Measurements from ENCODE around the gene MLST8.
"Not testable (repeated sequence)": the region's sequence is repeated elsewhere in the genome, so short reads cannot be mapped to it uniquely, and the experiment has no call there.

Gene MLST8

DNA sequence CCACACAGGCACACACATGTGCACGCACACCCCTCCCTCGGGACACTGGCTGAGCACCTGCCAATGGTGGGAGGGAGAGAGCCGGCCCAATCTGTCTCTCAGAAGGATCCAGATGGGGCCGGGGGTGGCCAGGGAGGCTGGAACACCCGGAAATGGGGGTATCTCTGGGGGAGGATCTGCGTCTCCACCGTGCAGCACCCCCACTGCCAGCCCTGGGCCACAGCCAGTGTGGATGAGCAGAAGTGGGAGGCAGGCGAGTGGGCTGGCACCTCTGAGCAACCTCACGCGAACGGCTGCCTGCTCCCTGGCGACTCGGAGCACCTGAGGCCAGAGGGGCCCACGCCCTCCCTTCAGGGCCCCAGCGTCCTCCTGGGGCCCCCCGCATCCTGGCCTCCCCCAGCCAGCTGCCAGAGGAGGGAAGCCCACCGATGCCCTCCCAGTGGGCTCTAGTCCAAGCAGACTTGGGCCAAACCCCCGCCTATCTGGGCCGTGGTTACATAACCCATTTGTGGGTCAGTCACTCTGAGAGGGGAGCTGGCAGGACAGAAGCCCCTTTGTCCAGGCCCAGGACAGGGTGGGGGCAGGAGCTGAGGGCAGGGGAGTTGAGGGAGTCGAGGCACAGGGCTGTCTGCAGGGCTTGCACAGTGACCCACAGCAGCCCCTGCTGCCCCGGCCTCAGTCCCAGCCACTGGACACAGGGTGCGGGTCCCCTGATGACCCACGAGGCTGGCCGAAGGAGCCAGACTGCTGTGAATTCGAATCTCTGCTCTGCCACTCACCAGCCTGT is 14.4 kb upstream of the MLST8 start:
- DNase-seq, result no peak

DNA sequence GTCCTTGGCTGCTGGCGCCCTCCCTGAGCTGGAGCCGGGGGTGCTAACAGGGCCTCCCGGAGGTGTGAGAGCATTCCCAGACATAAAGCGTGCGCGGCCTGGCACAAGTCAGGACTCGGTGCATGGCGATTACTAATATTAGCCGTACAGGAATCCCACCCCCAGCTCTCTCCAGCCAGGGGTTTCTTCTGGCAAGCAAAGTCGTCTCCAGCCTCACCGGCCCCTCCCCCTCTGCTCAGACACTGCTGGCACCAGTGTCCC is 13.9 kb upstream of the MLST8 start:
- no peak for DNase-seq

DNA sequence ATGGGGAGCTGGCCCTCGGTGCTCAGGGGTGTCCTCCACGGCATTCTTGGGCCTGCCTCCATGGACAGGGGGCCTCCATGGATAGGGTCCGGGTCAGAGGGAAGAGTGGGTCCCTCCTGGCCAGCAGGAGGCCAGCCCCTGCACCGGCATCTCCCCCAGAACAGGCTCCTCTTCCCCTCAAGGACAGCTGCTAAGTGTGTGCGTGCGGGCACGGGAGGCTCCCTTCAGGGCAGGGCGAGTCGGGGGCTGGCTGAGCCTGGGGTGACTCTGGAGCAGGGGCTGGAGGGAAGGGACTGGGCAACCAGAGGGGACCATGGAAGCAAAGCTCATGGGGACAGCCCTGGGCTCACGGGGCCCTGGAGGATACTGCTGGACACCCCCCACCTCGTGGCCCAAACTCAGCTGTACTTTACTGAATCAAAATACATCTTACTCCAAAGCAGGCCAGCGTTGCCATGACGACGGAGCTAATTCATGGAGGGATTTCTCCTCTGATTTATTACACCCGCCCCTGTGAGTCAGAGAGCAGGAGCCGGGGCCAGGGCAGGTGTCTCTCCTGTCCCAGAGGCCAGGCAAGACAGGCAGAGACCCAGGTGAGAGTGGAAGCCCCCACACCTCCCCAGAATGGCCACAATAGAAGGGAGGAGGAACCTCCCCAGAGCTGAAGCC is 11.0 kb upstream of the MLST8 start:
- no peak for DNase-seq

DNA sequence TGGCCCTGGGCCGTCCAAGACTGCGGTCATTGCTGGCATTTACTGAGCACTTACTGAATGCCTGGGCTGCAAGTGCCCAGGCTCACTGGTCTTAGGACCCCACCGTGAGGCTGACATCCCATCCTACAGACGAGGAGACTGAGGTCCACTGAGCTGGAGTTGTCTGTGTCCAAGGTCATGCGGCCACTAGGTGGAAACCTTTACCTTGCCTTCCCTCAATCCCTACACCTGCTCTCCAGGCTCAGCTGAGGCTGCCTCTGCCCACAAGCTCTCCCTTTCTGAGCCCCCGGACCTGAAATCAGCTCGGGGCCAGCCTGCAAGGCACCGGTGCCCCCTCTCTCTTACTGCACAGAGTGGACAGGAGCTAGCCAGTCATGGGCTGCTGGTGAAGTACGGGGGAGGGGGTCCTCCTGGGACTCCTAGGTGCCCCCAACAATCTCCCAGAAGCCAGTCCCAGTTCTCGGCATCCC is 10.4 kb upstream of the MLST8 start:
- peak; percentile 47 for DNase-seq

DNA sequence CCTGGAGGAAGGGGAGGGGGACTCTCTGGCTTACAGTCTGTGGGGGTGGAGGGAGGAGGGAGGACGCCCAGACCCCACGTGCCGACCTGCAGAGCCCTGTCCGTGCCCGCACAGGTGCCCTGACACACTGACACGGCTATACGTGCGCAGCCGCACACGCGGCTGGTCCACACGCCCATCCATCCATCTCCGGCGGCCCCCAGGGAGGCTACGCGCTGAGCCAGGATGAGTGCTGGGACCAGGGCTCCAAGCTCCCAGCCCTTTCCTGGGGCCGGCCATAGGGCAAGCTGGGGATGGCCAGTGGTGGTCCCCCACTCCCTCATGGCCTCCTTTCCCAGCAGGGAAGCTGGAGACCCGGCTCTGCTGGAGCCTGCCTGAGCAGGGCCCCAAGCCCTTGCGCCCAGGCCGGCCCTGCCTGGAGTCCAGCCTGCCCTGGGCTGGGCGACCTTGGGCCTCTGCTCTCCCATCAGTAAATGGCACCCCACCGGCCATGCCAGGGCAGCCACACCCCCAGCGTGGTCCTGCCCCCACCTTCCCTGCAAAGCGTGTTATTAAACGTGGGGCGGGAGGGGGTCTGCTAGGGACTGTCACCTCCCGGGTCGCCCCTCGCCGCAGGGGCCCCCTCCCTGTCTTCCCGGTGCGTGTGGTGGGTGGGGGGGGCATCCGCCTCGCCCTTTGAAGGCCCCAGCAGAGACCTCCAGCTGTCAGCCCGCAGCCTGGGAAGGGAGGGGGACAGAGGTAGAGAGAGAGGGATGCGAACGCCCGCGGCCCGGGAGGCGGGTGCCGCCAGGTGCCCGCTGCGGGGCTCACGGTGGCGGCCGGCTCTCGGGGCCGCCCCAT is 9.7 kb upstream of the MLST8 start:
- DNase-seq, result no peak

DNA sequence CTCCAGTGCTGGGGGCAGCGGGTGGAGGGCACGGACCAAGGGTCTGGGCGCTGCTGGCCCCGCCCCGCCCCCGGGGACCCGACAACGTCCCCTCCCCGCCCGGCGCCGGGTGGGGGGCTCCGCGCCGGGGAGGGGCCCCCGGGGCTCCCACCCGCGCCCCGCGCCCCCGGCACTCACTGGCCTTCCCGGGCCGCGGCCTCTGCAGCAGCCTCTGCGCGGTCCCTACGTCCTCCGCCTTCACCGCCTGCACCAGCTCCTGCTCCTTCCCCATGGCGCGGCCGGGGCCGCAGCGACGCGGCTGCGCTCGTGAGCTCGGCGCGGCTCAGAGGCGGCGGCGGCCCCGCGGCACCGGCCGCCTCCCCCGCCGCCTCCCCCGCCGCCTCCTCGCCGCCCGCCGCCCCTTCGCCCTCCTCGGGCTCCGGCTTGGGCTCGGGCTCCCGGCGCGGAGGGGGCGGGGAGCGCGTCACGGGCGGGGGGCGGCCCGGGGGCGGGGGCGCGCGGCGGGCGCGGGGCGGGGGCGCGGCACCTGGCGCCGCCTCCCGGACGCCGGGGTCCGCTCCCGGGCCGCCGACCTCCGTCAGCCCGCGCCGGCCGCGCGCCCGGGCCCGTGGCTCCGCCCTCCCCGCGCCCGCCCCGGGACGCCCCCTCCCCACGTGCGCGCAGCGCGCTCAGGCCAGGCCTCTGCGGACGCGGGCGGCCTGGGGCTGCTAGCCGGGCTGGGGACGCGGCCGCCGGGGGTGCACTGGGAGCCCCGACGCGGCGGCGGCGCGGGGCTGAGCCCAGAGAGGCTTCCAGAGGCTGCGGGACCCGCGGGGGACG is 8.9 kb upstream of the MLST8 start, which contains the start of gene CASKIN1:
TSS of gene CASKIN1 (minus strand) at position 444 of the 819 bp plus-strand sequence. CDS start at position 271, 173 bp downstream.
- no peak for DNase-seq

DNA sequence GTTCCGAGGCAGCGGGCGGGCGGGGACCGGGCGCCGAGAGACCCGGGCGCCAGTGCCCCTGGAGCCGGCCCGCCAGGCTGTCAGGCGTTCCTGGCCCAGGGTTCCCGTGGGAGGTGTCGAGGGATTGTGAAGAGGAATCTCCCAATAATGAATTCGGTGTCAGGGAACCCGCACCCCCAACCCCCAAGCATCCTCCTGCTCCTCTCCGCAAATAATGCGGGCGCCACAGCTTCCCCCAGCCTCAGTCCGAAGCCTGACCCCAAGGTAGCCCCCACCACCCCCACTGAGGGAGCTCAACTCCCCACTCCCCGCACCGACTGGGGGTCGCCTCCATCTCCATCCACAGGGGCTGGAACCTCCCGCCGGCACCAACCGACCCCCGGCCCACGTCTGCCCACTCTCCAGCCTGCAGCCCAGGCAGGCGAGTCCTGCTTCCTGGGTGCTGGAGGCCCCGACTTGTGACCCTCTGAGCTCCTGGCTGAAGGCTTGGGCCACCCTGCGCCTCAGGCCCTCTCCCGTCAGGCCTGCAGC is 8.2 kb upstream of the MLST8 start:
- no peak for DNase-seq

DNA sequence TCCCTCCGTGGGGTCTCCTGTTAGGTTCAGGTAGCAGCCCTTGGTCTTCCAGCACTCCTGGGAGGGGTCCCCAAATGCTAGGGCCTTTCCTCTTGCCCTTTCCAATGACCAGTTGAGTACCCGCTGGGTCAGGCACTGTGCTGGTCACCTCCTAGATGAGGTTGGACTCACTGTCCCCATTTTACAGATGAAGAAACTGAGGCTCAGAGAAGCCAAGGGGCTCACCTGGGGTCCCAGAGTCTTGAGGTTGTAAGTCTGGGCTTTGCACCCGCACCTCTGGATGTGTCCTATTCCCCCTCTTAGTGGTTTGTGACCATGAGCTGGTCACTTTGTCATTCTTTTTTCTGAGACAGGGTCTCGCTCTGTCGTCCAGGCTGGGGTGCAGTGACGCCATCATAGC is 7.5 kb upstream of the MLST8 start:
- DNase-seq, result no peak

DNA sequence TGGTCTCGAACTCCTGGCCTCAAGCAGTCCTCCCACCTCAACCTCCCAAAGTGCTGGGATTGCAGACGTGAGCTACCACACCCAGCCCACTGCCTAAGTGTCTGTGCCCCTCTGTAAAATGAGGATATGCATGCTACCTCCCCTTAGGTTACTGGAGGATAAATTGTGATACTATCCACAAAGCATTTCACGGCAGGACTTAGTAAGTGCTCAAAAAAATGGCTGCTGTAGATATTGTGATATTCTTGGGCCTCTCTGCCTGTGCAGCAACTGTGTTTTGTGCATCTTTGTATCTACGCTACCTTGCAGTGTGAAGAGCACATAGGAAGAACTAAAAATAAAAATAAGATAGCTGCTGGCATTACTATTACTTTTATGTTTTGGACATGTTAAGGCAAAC is 7.0 kb upstream of the MLST8 start:
- DNase-seq, result no peak

DNA sequence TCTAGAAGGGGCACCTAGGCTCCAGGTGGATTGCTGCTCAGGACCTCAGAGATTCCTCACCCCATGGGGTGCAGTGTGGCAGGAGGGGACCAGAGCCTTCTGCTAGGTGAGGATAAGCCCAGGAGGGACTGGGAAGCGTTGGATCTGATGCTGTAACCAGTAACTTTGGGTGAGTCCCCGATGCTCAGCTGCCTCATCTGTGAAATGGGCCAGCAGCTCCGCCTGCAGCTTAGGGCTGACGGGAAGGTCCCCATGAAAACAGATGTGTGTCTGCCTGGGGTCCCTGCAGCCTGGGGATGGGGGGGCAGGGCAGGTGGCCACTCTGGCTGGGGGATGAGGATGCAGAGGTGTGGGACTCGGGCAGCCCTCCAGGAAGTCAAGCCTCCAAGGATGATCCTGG is 6.2 kb upstream of the MLST8 start:
- DNase-seq, result no peak

DNA sequence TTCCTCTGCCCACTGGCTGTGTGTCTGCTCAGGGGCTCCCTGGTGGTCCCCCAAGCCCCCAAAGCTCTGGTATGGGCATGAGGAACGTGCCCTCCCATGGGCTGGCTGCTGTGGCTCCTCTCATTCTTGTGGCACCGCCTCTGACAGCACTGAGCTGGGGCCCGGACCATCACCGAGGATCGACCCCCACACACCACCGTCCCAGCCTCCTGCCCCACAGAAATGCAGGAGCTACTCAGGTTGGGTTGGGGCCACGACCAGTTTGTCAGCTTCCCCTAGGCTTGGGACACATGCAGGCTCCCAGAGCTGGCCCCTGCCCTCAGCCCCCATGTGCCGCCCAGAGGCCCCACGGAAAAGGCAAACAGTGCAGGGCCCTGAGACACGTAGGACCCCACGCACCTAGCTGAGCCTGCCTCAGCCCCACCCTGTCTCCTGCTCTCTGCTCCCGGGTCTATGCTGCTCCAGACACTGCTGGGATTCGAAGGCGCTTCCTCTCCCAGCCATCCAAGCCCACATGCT is 5.6 kb upstream of the MLST8 start:
- no peak for DNase-seq

DNA sequence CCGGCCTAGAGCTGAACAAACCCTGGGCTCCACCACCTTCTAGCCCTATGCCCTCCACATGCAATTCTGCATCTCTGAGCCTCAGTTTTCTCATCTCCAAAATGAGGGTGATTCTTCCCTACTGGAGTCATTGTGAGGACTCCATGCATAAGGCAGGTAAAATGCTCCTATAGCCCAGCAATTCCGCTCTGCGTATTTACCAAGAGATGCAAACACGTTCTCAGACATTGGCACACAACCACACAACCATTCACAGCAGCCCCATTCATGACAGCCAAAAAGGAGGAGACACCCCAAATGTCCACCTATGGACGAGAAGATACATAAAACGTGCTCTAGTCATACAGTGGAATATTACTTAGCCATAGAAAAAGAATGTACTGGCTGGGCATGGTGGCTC is 4.9 kb upstream of the MLST8 start:
- no peak for DNase-seq

DNA sequence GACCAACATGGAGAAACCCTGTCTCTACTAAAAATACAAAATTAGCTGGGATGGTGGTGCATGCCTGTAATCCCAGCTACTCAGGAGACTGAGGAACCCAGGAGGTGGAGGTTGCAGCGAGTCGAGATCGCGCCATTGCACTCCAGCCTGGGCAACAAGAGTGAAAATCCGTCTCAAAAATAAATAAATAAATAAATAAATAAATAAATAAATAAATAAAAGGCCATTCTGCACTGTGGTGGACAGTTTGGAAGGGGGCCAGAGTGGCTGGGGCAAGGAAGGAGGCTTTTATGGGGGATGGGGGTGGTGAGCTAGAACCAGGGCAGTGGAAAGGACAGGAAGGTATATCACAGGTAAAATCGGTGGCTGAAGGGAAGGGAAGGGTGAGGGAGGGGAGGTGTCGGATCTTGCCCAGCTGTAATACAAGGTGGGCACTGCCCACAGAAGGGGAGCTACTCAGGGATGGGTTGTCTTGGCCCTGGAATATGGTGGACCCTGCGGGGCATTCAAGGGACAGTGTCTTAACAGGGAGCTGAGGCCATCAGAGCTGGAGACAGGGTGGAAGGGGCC is 2.0 kb upstream of the MLST8 start:
- not testable (repeated sequence) for DNase-seq

DNA sequence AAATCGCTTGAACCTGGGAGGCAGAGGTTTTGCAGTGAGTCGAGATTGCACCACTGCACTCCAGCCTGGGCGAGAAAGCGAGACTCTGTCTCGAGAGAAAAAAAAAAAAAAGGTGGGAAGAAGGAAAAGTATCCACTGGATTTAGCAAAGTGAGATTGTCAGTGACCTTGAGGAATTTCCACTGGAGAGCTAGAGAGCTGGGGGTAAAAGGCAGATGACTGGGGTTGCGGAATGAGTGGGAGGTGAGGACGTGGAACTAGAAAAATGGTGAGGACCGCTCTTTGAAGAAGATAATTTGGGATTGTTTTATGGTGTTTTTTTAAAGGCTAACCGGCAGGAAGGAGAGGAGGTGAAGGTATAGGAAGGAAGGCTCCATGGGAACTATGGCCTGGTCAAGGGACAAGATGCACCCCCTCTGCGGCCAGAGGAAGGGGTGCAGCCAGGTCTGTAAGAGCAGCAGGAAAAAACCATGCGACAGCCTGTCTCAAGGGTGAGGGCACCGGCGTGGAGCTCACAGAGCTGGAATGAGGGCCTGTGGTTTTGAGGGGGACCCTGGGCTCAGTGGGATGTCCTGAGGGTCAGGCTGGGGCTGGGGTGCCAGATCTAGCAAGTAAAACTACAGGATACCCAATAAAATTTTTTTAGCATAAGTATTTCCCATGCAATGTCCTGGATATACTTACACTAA is 694 bp upstream of the MLST8 start:
- DNase-seq, result no peak

DNA sequence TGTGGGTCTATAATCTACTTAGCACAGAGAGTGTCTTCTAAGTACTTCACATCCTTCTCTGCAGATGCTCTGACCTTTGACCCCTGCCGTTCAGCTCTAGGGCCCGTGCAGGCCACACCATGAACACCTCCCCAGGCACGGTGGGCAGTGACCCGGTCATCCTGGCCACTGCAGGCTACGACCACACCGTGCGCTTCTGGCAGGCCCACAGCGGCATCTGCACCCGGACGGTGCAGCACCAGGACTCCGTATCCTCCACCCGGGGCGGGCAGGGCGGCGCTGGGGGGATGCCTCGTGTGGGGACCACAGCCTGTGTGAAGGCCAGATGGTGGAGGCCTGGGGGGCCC is 686 bp downstream of the MLST8 start:
- no peak for DNase-seq

DNA sequence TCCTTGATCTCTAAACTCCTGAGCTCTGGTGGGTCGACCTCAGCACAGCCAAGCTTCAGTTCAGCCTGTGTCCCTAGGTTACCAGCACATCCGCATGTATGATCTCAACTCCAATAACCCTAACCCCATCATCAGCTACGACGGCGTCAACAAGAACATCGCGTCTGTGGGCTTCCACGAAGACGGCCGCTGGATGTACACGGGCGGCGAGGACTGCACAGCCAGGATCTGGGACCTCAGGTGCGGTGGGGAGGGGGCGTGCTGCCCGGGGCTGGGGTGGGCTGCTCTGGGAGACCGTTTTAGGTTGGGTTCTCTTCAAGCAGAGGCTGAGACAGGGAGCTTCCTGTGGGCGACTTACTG is 1.1 kb downstream of the MLST8 start:
- no peak for DNase-seq

DNA sequence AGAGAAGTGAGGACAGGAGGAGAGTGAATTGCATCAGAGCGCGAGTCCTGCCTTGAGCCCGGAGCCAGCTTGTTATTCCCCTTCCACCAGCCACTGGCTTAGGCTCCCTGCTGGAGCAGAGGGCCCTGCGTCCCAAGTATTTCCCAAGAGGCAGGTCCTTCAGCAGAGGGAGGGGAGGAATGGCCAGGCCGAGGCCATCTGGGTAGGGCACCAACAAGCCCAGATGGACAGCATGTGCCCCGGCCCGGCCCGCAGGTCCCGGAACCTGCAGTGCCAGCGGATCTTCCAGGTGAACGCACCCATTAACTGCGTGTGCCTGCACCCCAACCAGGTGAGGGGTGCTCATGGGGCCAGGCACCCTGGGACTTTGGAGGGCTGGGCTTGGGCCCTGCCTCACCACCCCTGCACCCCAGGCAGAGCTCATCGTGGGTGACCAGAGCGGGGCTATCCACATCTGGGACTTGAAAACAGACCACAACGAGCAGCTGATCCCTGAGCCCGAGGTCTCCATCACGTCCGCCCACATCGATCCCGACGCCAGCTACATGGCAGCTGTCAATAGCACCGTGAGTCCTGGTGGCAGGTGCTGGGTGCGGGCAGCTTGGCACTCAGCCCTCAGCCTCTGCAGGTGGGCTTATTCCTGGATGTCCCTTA is 1.7 kb downstream of the MLST8 start:
- DNase-seq, result no peak

DNA sequence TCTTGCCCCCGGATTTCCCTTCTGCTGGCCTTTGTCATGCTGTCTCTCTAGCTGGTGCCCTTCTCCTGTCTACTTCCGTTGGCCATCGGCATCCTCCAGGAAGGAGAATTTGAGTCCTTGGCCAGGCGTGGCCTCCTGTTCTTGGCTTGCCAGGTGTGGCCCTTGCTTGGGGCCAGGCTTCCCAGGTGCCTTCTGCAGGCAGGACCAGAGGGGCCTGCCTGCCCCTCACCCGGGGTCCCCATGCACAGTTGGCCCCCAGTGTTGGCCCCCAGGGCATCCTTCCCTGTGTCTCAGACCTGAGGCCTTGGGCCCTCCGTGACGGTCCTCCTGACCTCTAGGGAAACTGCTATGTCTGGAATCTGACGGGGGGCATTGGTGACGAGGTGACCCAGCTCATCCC is 2.6 kb downstream of the MLST8 start:
- no peak for DNase-seq

DNA sequence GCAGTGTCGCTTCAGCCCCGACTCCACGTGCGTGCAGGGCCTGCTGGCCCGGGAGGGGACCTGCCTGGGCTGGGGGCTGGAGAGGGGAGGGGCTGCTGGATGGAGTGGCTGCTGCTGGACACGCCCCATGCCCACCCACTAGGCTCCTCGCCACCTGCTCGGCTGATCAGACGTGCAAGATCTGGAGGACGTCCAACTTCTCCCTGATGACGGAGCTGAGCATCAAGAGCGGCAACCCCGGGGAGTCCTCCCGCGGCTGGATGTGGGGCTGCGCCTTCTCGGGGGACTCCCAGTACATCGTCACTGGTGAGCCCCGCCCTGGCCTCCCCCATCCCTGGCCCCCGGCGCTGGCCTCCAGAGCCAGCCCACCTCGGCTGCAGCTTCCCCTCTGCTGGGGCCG is 3.1 kb downstream of the MLST8 start:
- no peak for DNase-seq

DNA sequence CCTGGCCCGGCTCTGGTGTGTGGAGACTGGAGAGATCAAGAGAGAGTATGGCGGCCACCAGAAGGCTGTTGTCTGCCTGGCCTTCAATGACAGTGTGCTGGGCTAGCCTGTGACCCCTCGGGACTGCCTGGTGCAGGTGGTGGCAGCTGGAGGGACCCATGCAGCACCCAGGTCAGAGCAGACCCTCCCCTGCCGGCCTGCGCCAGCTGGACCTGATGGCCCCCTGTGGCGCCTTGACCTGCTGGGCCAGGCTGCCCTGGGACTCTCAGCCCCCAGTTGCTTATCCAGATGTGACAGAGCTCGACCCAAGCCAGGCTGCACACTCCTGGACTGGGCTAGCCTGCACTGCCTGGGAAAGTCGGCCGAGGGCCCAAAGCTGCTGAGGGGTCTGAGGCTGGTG is 3.5 kb downstream of the MLST8 start:
- DNase-seq, result no peak
